SH-SY5Y (cell line): ENCODE measurements around the gene DUSP9.

ENCODE experiments used
- GATA2 ChIP-seq: IDR thresholded peaks from 2 replicates; pipeline ENCODE4 v1.6.1; 2011; ENCODE audit warnings: mild to moderate bottlenecking, low read depth, low read length
- GATA3 ChIP-seq: IDR thresholded peaks from 2 replicates; pipeline ENCODE4 v1.6.1; 2011; ENCODE audit warnings: low read depth, mild to moderate bottlenecking, low read length, moderate library complexity

- TF ChIP-seq GATA2 (no peak), GATA3 (no peak)
Measured at GRCh38 chrX:153685751-153686696, 39.0 kb downstream of the DUSP9 start.
